ENCODE results near the gene SHANK1.
"Not testable (repeated sequence)": the region's sequence is repeated elsewhere in the genome, so short reads cannot be mapped to it uniquely, and the experiment has no call there.

The SHANK1 gene

DNA sequence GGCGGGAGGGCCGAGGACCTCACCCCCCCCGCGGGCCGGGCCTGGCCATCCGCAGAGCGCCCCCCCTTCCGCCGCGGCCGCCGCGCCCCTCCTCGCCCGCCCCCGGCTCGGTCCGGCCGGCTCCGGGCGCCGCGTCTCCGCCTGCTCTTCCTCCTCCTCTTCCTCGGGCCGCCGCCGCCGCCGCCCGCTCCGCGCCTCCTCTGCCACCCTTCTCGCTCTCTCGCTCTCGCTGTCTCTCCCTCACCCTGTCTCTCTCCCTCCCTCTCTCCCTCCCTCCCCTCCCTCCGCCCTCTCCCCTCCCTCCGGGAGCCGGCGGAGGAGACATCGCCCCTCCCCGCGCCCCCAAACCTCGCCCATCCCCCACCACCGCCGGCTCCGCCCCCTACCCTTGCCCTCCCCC, at the start of gene SHANK1:
Gene SHANK1, minus strand, starts transcription at position 237 of the 400 bp plus-strand sequence. CDS start 2,883 bp downstream, outside the sequence.
- no peak for FAIRE-seq

DNA sequence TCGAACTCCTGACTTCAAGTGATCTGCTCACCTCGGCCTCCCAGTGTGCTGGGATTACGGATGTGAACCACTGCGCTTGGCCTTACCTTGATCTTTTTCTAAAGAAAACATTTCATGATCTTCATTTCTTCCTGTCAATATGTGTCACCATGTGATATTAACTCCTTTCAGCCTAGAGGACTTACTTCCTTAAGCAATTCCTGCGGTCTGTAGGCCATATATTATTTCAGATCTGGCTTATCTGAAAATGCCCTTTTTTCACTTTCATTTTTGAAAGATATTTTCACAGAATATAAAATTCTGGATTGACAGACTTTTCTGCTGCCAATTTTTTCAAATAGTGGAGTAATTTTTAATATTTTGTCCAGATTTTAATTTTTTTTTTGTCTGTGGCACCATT, 48.7 kb upstream of the SHANK1 start:
- no peak for FAIRE-seq

DNA sequence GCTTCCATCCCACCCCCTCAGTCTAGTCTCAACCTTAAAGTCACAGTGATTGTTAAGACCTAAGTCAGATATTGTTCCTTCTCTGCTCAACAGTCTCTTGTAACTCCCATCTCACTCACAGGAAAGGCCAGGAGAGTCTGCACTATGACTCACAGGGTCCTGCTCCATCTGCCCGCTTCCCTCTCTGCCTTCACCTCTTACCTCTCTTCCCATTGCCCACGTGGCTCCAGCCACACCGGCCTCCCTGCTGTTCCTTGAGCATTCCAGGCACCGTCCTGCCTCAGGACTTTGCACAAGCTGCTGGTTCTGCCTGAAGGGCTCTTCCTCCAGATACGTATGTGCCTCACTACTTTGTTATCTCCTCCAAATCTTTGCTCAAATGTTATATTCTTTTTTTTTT, 47.7 kb upstream of the SHANK1 start:
- FAIRE-seq = not testable (repeated sequence)

DNA sequence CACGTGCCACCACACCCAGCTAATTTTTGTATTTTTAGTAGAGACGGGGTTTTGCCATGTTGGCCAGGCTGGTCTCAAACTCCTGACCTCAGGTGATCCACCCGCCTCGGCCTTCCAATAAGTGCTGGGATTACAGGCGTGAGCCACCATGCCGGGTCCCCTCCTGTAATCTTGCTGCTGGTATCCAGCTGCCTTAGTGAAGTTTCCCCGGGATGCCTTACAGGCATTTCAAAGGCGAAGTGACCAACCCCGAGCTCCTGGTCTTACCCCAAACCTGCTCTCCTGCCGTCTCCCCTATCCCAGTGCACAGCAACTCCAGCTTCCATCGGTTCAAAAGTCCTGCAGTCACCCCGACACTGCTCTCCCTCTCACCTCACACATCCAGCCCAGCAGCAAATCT, 47.1 kb upstream of the SHANK1 start:
- FAIRE-seq = not testable (repeated sequence)

DNA sequence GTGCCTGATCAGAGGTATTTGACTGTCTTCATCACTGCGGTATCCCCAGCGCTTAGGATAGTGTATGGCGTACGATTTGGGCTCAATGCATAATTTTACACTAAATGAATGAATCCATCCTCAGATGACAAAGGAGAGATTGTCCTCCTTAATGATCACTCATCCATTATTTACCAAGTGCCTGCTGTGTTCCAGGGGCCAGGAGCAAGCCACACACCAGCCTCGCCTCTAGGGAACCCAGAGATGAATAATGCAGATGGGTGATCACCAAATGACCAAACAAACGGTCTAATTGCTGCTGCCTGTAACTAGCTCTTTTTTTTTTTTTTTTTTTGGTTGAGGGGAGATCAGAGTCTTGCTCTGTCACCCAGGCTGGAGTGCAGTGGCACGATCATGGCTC, 44.8 kb upstream of the SHANK1 start:
- no peak for FAIRE-seq

DNA sequence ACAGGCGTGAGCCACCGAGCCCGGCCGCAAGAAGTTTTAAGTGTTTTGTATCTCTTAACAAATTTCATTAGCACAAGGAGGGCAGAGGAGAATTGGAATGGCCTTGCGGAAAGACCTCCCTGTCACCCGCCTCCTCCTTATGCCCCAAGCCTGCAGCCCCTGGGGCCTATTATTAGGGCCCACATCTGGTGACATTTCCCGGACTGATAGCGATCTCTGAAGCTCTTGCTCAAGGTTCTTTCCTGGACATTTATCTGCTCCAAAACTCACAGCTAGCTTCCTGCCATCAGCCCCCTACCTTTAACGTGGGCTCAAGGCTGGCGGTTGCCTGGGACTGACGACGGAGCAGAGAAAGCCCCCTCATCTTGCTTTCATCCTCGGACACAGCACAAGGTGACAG, 43.9 kb upstream of the SHANK1 start:
- not testable (repeated sequence) for FAIRE-seq

DNA sequence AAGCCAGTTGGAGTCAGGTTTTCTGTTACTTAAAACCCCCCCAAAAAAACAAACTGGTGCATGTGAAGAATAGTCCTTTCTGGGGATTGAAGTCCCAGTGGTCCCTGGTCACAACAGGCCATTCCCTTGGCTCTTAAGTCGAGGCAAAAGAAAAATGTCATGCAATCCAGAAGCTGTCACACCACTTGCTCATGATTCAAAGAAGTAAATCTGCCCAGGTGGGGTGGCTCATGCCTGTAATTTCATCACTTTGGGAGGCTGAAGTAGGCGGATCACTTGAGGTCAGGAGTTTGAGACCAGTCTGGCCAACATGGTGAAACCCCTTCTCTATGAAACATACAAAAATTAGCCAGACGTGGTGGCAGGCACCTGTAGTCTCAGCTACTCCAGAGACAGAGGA, 41.9 kb upstream of the SHANK1 start:
- not testable (repeated sequence) for FAIRE-seq

DNA sequence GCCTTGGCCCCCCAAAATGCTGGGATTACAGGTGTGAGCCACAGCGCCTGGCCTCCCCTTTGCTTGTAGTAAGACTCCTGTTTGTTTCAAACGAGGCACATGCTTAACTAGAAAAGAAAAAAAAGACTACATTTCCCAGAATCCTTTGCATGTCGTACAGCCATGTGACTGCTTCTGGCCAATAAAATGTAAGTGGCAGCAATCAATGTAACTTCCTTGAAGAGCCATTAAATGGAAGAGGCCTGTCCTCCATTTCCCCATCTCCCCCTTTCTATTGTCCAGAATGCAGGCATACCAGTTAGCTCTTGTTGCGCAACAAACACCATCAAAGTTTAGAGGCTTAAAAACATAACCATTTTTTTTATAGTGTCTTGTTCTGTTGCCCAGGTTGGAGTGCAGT, 40.3 kb upstream of the SHANK1 start:
- FAIRE-seq = no peak

DNA sequence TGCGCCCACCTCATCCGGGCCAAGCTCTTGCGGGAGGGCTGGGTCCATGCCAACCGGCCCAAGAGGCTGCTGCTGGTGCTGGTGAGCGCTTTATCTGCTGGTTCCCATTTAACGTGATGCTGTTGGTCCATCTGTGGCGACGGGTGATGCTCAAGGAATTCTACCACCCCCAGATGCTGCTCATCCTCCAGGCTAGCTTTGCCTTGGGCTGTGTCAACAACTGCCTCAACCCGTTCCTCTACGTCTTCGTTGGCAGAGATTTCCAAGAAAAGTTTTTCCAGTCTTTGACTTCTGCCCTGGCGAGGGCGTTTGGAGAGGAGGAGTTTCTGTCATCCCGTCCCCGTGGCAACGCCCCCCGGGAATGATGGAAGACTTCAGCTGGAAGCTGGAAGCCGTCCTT, 39.5 kb upstream of the SHANK1 start:
- FAIRE-seq = not testable (repeated sequence)

DNA sequence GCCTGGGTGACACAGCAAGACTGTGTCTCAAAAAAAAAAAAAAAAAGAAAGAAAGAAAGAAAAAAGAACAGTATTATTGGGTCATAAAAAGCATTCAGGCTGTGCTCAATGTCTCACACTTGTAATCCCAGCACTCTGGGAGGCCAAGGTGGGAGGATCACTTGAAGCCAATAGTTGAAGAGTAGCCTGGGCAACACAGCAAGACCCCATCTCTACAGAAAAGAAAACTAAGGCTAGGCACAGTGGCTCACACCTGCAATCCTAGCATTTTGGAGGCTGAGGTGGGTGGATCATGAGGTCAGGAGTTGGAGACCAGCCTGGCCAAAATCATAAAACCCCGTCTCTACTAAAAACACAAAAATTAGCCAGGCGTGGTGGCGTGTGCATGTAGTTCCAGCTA, 38.0 kb upstream of the SHANK1 start:
- FAIRE-seq = not testable (repeated sequence)

DNA sequence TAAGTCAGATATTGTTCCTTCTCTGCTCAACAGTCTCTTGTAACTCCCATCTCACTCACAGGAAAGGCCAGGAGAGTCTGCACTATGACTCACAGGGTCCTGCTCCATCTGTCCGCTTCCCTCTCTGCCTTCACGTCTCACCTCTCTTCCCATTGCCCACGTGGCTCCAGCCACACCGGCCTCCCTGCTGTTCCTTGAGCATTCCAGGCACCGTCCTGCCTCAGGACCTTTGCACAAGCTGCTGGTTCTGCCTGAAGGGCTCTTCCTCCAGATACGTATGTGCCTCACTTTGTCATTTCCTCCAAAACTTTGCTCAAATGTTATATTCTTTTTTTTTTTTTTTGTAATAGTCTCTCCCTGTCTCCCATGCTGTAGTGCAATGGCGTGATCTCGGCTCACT, 36.6 kb upstream of the SHANK1 start:
- FAIRE-seq = not testable (repeated sequence)

DNA sequence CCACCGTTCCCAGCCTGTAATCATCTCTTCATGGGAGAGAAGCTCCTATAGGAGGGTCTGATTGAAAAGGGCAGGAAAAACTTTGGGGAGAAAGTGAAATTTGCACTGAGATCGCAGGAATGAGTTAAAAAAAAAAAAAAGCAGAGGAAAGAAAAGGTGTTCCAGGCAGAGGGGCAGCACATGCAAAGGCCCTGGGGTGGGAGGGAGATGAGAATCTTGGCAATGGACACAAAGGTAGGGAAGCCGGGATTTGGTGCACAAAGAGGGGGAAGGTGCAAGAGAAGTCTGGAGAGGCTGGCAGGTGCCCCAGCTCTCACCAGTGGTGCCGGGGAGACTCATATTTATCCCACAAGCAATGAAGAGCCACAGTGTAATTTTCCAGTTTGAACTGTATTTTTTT, 34.3 kb upstream of the SHANK1 start:
- FAIRE-seq = no peak

DNA sequence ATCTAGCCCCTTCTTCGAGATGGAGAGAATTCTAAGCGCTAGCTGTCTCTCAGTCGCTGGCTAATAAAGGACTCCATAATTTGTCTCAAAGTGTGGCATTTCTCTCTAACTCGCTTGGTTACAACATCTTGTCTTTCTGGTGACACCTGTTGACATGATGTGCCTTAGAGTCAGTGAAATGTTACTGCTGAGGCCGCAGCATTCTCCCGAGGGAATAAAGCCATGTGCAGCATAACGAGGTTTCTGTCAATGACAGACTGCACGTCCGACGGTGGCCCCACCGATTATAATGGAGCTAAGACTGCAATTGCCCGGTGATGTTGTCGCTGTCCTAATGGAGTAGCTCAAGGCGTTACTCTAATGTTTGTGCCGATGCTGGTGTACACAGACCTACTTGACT, 30.4 kb upstream of the SHANK1 start:
- FAIRE-seq = no peak

DNA sequence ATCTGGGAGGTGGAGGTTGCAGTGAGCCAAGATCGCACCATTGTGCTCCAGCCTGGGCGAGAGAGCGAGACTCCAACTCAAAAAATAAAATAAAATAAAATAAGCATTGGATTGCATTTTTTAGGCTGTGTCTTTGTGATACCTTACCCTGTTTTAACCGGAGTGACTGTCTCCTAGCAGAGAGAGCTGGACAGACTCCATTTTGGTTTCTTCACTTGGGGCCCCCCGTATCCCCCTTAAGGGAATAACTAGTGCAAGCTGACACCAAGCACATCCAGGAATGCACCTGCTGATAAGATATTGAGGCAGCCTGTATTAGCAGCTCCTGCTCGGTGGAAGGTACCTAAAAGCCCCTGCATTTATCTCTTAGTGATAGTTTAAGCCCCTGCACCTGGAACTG, 29.9 kb upstream of the SHANK1 start:
- FAIRE-seq = no peak

DNA sequence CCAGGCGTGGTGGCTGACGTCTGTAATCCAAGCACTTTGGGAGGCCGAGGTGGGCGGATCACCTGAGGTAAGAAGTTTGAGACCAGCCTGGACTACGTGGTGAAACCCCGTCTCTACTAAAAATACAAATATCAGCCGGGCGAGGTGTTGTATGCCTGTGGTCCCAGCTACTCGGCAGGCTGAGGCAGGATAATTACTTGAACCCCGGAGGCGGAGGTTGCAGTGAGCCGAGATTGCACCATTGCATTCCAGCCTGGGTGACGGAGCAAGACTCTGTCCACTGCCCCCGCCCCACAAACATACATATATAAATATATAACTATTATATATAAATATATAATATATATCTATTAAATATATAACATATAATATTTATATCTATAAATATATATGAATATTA, 27.5 kb upstream of the SHANK1 start:
- not testable (repeated sequence) for FAIRE-seq

DNA sequence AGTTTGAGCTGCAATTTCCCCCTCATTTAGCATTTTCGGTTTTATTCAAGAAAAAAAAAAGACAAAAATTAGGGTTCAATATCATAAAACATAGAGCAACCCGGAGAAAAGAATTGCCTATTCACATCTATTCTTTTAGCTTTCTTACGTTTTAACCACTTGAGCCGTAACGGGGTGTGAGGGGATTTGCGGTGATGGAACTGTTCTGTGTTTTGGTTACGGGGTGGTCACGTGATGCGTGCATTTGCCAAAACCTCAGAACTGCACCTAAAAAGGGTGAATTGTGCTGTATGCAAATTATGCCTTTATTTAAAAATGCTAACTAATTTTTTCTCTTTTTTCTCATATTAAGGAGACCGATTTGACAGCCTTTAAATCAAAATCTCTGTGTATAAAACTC, 25.6 kb upstream of the SHANK1 start:
- no peak for FAIRE-seq

DNA sequence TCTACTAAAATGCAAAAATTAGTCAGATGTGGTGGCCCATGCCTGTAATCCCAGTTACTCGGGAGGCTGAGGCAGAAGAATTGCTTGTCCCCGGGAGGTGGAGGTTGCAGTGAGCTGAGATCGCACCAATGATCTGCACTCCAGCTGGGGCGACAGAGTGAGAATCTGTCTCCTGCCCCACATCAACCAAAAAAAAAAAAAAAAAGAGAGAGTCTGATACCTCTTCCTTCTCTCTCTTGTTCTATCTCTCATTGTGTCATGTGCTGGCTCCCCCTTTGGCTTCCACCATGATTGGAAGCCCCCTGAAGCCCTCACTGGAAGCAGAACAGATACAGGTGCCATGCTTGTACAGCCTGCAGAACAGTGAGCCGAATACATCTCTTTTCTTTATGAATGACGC, 23.9 kb upstream of the SHANK1 start:
- no peak for FAIRE-seq

DNA sequence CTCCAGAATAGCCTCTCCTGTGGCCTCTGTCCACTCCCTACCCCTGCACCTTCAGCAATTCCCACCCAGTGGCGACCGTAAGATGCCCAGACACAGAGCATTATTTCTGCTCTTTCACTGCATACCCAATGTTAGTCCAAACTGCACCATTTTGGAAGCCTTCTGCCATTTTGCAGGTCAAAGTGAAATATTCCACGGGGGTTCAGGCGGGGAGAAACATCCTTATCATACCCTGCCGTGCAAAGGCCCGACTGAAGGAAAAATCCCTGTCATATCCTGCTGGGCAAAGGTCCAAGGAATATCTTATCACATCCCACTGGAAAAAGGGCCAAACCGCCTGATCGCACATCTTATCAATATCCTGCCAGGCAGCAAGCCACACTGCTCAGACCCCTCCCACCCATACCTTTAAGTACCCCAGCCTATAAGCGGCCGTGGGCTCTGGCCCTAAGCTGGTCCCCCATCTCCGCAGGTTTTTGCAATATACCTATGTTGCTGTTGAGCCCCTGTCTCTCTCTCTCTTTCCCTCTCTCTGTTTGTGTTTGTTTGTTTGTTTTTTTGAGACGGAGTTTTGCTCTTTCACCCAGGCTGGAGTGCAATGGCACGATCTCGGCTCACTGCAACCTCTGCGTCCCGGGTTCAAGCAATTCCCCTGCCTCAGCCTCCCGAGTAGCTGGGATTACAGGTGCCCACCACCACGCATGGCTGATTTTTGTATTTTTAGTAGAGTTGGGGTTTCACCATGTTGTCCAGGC, 21.8 kb upstream of the SHANK1 start:
- FAIRE-seq = no peak

DNA sequence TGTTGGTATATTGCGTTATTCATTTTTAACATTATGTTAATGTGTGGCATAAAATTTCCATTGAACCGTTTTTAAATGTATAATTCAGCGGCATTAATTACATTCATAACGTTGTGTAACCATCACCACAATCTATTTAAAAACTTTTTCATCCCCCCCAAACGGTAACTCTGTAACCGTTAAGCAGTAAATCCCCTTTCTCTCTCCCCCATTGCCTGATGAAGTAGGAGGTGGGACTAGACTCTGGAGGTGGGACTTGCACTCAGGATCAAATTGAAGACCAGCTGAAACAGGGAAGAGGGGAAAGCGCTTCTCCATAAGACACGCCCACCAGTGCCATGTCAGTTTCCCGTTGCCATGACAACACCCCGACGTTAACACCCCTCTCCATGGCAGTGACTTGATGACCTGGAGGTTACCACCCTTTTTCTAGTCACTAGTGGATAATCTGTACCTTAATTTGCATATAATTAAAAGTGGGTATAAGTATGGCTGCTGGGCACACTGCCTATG, 20.4 kb upstream of the SHANK1 start:
- no peak for FAIRE-seq

DNA sequence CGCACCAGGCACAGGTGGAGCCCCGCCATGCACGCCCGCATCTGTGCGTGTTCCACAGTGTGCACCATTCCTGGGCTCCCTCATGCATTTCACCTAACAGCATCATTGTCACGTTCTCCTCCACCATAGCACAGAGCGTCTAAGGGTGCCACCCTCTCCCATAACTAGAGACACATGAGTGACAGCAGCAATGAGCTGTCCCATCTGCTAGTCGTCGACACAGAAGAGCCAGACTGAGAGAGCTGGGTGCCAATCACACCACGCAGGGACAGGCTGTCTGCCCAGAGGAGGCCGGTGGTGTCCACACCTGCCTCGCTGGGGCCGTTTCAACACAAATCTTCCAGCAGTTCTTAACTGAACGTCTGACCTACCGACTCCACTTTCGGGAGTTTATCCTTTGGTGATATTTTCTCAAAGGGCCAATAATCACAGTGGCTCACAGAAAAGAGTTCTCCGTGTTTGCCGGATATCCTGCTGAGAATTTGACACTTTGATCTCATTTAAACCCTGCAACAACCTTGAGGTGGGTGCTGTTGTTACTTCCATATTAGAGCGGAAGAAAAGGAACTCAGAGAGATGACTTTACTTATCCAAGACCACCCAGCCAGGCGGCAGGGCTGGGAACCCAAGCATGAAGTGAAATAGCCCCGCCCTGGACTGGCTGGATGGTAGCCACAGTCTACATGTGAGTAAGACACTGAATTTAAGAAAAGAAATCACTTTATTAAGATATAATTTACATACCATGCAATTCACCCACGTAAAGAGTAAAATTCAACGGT, 19.7 kb upstream of the SHANK1 start:
- no peak for FAIRE-seq

DNA sequence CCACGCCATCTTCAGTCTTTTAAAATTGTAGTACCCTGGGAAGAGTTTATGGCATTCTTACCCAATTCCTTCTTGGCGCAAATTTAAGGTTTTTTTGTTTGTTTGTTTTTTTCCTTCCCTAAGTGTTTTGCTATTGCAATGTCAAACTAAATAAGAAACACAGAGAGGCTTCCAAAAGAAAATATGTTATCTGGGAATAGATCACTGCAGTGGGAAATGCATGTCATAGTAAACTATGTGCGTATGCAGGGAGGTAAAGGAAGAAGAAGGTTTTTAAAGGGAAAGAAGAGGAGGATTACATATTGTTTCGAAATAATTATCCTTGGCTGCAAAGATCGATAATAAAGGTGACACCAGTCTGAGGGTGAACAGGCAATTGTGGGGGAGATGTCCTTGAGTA, 16.7 kb upstream of the SHANK1 start:
- FAIRE-seq = no peak

DNA sequence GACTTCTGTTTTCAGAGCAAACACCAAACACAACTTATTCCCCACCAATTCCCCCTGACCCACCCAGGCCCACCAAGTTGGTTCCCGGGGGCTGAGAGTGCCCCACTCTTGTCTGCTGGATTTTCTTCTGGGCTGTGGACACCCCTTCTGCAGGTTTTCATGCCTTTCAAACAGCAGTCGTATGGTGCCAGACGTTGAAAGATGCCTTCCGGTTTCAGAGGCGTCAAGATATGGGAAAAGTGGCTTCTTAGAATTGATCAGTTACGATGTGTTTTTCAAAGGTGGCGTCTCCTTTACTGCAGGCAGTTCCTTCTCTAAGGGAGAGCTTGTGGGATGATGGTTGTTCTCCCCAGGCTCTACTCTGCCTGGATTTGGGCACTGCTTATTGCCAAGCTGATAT, 16.3 kb upstream of the SHANK1 start:
- FAIRE-seq = no peak

DNA sequence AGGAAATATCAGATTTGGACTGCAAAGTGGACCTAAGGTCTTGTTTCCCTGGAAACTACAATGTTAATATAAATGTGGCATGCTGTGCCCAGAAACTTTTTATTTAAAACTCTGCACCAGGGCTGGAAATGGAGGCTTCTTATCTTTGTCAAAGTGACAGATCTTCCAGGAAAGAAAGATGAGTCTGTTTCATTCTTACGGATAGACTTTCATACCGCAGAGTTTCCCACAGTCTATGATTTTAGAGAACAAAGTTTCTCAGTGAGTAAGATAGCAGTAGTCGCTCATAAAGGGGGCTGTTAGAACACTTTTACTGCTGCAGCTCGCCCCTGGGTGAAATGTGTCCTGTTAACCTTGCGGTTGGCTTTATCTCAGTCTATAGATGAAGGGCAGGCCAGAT, 10.3 kb upstream of the SHANK1 start:
- FAIRE-seq = no peak

DNA sequence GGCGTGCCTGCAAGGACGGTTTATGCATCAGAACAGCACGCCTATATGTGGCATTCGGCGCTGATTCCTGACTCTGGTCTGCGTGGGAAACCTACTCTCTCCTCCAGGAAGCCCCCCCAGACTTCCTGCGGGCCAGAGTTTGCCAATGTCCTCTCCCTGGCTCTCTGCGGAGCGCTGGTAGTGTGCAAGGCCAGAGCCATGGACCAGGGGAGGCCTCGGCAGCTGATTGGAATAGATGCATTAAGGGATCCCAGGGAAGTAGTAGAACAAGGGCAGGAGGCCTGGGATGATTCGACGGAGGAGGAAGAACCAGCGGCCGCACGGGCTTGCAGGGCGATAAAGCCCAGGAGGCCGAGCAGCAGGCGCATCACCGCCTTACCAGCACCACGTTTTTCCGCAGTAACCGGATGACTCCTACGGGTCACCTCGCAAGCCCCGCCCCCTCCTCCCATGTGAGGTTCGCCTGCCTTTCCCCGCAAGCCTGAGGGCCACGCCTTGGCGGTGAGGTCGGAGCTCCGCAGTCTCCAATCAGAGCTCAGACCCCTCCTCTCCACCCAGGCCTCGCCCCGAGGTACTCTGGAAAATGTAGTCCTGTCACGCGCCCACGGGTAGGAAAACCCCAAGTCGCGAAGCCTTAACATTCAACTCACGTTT, 8.6 kb upstream of the SHANK1 start:
- FAIRE-seq = no peak
